ENCODE results near the gene CDHR5. TPM values are rescaled to one million over a fixed set of nuclear protein-coding genes. Genes with fewer than 3 reads are reported as not detected.

CDHR5 gene
- total RNA-seq, 1 donor from 2014 or later: not detected

DNA sequence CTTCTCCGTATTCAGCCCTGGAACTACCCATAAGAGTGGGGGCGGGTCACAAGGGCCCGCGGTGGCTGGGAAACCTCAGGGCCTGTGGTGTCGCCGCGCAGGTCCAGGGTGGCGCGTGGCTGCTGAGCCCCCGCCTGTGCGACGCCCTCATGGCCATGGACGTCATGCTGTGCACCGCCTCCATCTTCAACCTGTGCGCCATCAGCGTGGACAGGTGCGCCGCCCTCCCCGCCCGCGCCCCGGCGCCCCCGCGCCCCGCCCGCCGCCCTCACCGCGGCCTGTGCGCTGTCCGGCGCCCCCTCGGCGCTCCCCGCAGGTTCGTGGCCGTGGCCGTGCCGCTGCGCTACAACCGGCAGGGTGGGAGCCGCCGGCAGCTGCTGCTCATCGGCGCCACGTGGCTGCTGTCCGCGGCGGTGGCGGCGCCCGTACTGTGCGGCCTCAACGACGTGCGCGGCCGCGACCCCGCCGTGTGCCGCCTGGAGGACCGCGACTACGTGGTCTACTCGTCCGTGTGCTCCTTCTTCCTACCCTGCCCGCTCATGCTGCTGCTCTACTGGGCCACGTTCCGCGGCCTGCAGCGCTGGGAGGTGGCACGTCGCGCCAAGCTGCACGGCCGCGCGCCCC is 14.7 kb upstream of the CDHR5 start:
- Mint-ChIP-seq H3K4me3 (ENCODE audit: unreplicated experiment) (no peak overlapping the region), H3K36me3 (ENCODE audit: unreplicated experiment) (peaks cover 5% of the 10 kb centered on the region), H3K27ac (ENCODE audit: unreplicated experiment) (no peak overlapping the region), H3K9me3 (ENCODE audit: unreplicated experiment) (no peaks in the 10 kb centered on the region), H3K4me1 (ENCODE audit: unreplicated experiment) (peaks cover 27% of the 10 kb centered on the region), H3K27me3 (ENCODE audit: unreplicated experiment) (peaks cover 3% of the 10 kb centered on the region)
- DNase-seq (ENCODE audit: extremely low spot score, unreplicated experiment): no peak
- no peak for TF ChIP-seq CTCF (IDR thresholded peaks at IDR 0.05)

DNA sequence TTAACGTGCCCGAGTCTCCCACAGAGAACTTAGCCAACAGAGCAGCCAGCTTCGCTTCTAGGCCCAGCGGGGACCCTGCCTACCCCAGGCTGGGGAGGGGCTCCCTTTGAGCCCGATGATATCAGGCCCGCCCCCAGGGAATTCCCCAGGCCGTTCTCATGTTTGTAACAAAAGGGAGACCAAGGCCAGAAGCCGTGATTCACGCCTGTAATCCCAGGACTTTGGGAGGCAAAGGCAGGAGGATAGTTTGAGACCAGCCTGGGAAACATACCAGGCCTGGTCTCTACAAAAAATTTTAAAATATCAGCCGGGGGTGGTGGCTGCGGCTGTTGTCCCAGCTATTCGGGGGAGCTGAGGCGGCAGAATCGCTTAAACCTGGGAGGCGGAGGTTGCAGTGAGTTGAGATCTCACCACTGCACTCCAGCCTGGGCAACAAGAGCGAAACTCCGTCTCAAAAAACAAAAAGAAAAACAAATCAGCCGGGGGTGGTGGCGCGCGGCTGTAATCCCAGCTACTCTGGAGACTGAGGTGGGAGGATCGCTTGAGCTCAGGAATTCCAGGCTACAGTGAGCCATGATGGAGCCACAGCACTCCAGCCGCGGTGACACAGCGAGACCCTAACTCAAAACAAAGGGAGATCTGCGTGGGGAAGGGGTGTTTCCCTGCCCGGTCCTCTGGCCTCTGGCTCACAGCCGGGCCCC is 14.0 kb upstream of the CDHR5 start:
- Mint-ChIP-seq H3K4me1 (ENCODE audit: unreplicated experiment) (peaks cover 27% of the 10 kb centered on the region), H3K36me3 (ENCODE audit: unreplicated experiment) (peaks cover 2% of the 10 kb centered on the region), H3K9me3 (ENCODE audit: unreplicated experiment) (no peaks in the 10 kb centered on the region), H3K27ac (ENCODE audit: unreplicated experiment) (peak overlapping the region; percentile 67), H3K27me3 (ENCODE audit: unreplicated experiment) (peaks cover 3% of the 10 kb centered on the region), H3K4me3 (ENCODE audit: unreplicated experiment) (peak overlapping the region; percentile 42)
- TF ChIP-seq CTCF (IDR thresholded peaks at IDR 0.05): no peak
- no peak for DNase-seq (ENCODE audit: extremely low spot score, unreplicated experiment)

DNA sequence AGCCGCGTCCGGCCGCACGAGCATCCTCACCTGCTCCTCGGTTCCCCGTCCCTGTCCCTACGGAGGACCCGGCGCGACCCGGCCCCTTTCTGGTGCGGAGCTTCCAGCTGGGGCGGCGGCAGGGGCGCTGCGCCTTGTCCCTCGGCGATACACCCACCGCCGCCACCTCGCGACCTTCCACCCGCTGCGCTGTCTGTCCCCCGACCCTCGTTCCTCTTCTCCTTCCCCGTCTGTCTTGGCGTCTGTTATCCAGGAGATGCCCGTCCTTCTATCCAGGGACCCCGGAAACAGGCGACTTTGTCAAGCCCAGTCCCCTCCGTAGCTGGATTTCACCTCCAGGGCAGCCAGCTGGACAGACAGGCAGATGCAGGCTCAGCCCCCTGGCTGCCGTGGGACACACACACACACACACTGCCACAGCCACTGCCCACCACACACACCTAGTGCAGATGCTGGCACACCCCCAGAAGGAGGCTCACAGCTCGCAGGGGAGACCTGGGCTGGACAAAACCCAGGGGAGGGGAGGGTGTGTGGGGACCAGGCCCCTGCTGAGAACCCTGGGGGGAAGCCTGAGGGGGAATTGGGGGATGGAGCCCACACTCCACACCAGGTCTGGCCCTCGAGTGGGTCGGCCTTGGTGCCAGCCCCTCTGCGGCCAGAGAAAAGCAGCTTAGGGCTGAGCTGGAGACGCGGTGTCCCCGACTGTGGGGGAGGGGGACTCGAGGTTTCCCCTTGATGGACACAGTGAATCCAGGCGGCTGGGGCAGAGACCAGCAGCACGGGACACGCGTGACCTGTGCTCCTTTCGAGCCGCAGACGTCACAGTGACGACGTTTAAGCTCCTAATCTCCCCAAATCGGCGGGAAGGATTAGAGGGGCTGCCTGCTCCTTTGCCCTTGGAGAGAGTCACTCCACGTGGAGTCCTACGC is 13.1 kb upstream of the CDHR5 start:
- Mint-ChIP-seq H3K27me3 (ENCODE audit: unreplicated experiment) (peaks cover 3% of the 10 kb centered on the region), H3K4me3 (ENCODE audit: unreplicated experiment) (peak overlapping the region; percentile 69), H3K9me3 (ENCODE audit: unreplicated experiment) (no peaks in the 10 kb centered on the region), H3K4me1 (ENCODE audit: unreplicated experiment) (peaks cover 27% of the 10 kb centered on the region), H3K36me3 (ENCODE audit: unreplicated experiment) (peaks cover 2% of the 10 kb centered on the region), H3K27ac (ENCODE audit: unreplicated experiment) (no peak overlapping the region)
- TF ChIP-seq CTCF (IDR thresholded peaks at IDR 0.05): no peak
- DNase-seq (ENCODE audit: extremely low spot score, unreplicated experiment): no peak

DNA sequence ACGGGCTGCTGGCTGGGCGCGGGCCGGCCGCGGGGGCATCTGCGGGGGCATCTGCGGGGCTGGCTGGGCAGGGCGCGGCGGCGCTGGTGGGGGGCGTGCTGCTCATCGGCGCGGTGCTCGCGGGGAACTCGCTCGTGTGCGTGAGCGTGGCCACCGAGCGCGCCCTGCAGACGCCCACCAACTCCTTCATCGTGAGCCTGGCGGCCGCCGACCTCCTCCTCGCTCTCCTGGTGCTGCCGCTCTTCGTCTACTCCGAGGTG is 12.5 kb upstream of the CDHR5 start:
- no peak for TF ChIP-seq CTCF (IDR thresholded peaks at IDR 0.05)
- peaks cover 6% of the 10 kb centered on the region for H3K36me3 Mint-ChIP-seq (ENCODE audit: unreplicated experiment)
- H3K9me3 Mint-ChIP-seq (ENCODE audit: unreplicated experiment): no peaks in the 10 kb centered on the region
- H3K4me3 Mint-ChIP-seq (ENCODE audit: unreplicated experiment): peak overlapping the region; percentile 69
- peaks cover 27% of the 10 kb centered on the region for H3K4me1 Mint-ChIP-seq (ENCODE audit: unreplicated experiment)
- DNase-seq (ENCODE audit: extremely low spot score, unreplicated experiment): no peak
- H3K27ac Mint-ChIP-seq (ENCODE audit: unreplicated experiment): no peak overlapping the region
- peaks cover 3% of the 10 kb centered on the region for H3K27me3 Mint-ChIP-seq (ENCODE audit: unreplicated experiment)

Measured in osteocyte (in vitro differentiated cells).